C4-2B (cell line): ENCODE results near the gene NSMCE3.

ENCODE experiments used
- ZFX ChIP-seq: fragments of 450-650 bp; IDR thresholded peaks from 2 replicates; pipeline ENCODE4 v1.6.1; 2017
- TF ChIP-seq, protein P1 (sequence below): fragments of 450-650 bp; conservative IDR thresholded peaks from 2 replicates; pipeline ENCODE4 v1.5.1; 2017; ENCODE audit warnings: mild to moderate bottlenecking

DNA sequence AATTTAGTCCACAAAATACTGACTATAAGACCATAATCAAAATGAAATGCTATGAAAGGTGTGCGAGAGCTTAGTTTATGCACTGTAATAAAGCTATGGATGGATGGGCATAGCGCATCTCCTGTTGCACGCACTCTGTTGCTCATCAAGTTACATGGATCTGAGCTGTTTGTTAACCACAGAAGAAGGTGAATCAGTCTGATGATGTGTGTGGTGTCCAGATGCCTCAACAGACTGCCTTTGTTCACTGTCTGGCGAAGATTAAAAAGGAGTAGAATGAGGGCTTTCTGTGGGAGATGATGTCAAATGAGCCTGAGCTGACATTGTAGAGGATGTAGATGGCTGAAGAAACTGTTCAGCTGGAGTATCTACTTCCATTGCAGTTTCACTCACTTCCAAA is 36.1 kb downstream of the NSMCE3 start:
- TF ChIP-seq, protein P1, sequence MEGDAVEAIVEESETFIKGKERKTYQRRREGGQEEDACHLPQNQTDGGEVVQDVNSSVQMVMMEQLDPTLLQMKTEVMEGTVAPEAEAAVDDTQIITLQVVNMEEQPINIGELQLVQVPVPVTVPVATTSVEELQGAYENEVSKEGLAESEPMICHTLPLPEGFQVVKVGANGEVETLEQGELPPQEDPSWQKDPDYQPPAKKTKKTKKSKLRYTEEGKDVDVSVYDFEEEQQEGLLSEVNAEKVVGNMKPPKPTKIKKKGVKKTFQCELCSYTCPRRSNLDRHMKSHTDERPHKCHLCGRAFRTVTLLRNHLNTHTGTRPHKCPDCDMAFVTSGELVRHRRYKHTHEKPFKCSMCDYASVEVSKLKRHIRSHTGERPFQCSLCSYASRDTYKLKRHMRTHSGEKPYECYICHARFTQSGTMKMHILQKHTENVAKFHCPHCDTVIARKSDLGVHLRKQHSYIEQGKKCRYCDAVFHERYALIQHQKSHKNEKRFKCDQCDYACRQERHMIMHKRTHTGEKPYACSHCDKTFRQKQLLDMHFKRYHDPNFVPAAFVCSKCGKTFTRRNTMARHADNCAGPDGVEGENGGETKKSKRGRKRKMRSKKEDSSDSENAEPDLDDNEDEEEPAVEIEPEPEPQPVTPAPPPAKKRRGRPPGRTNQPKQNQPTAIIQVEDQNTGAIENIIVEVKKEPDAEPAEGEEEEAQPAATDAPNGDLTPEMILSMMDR: no peak
- TF ChIP-seq ZFX: no peak
